ENCODE data around the gene MICA. TPM values are rescaled to one million over a fixed set of nuclear protein-coding genes. Genes with fewer than 3 reads are reported as not detected.

Gene MICA
- total RNA-seq, 2 experiments from 2014 or later = 9.9 to 15.3 TPM

- POLR2A ChIA-PET = no interaction called here
These were observed 9.5 kb upstream of the MICA start for GRCh38 chr6:31393932-31394331.

GRCh38 chr6:31394381-31394780 is 9.0 kb upstream of the MICA start:
- Histone ChIP-seq H3K79me2 (ENCODE audit: insufficient read depth, low read depth, low read length) (peaks cover 2% of the 10 kb centered on the region; the same call in 1 of the 2 replicates), H3K4me3 (ENCODE audit: low read depth, low read length, poor library complexity, severe bottlenecking) (no peak overlapping the region), H4K20me1 (ENCODE audit: insufficient read depth, low read length) (no peaks in the 10 kb centered on the region), H3K9me3 (ENCODE audit: low read length) (no peaks in the 10 kb centered on the region), H3K4me2 (ENCODE audit: low read length) (no peak overlapping the region), H3K9me2 (ENCODE audit: insufficient read depth, low read length) (no peaks in the 10 kb centered on the region), H3K4me1 (ENCODE audit: insufficient read depth, low read length, poor library complexity, severe bottlenecking) (no peaks in the 10 kb centered on the region), H3K27ac (ENCODE audit: low read depth, low read length, poor library complexity, severe bottlenecking) (no peak overlapping the region), H3K36me3 (ENCODE audit: insufficient read depth, low read length) (peaks cover 6% of the 10 kb centered on the region; the same call in 1 of the 2 replicates), H2AFZ (ENCODE audit: low read length) (no peak overlapping the region)
- DNase-seq (ENCODE audit: low spot score) = no peak
- POLR2A ChIA-PET = no interaction called here
- no TSS peak for BruUV-seq (replicated peaks)
- no peak for TF ChIP-seq EZH2phosphoT487 (IDR thresholded peaks at IDR 0.05; ENCODE audit: borderline replicate concordance, low read depth, low read length)
- TF ChIP-seq CTCF (conservative IDR thresholded peaks at IDR 0.05; ENCODE audit: low read length) = no peak
- intact Hi-C loops (cut with micrococcal nuclease; ENCODE audit: unreplicated experiment) = no loop called here
- CTCF ChIA-PET (ENCODE audit: unreplicated experiment) = no interaction called here

More at GRCh38 chr6:31393932-31394331, 9.5 kb upstream of the MICA start:
- Histone ChIP-seq H3K36me3 (ENCODE audit: insufficient read depth, low read length) (peaks cover 6% of the 10 kb centered on the region; the same call in 1 of the 2 replicates), H2AFZ (ENCODE audit: low read length) (no peak overlapping the region), H3K27ac (ENCODE audit: low read depth, low read length, poor library complexity, severe bottlenecking) (no peak overlapping the region), H3K9me2 (ENCODE audit: insufficient read depth, low read length) (no peaks in the 10 kb centered on the region), H3K4me1 (ENCODE audit: insufficient read depth, low read length, poor library complexity, severe bottlenecking) (no peaks in the 10 kb centered on the region), H3K79me2 (ENCODE audit: insufficient read depth, low read depth, low read length) (peaks cover 2% of the 10 kb centered on the region; the same call in 1 of the 2 replicates), H3K9me3 (ENCODE audit: low read length) (no peaks in the 10 kb centered on the region), H3K4me3 (ENCODE audit: low read depth, low read length, poor library complexity, severe bottlenecking) (no peak overlapping the region), H3K4me2 (ENCODE audit: low read length) (no peak overlapping the region), H4K20me1 (ENCODE audit: insufficient read depth, low read length) (no peaks in the 10 kb centered on the region)
- DNase-seq (ENCODE audit: low spot score) = no peak
- CTCF ChIA-PET (ENCODE audit: unreplicated experiment) = no interaction called here
- intact Hi-C loops (cut with micrococcal nuclease; ENCODE audit: unreplicated experiment) = no loop called here
- no peak for TF ChIP-seq EZH2phosphoT487 (IDR thresholded peaks at IDR 0.05; ENCODE audit: borderline replicate concordance, low read depth, low read length)
- no peak for TF ChIP-seq CTCF (conservative IDR thresholded peaks at IDR 0.05; ENCODE audit: low read length)
- no TSS peak for BruUV-seq (replicated peaks)

- no peak for DNase-seq (ENCODE audit: low spot score)
- no peaks in the 10 kb centered on the region for H3K4me1 ChIP-seq (ENCODE audit: insufficient read depth, low read length, poor library complexity, severe bottlenecking)
- TF ChIP-seq EZH2phosphoT487 (IDR thresholded peaks at IDR 0.05; ENCODE audit: borderline replicate concordance, low read depth, low read length) (no peak), CTCF (conservative IDR thresholded peaks at IDR 0.05; ENCODE audit: low read length) (no peak)
- no peak overlapping the region for H2AFZ ChIP-seq (ENCODE audit: low read length)
- peaks cover 6% of the 10 kb centered on the region; the same call in 1 of the 2 replicates for H3K36me3 ChIP-seq (ENCODE audit: insufficient read depth, low read length)
- intact Hi-C loops (cut with micrococcal nuclease; ENCODE audit: unreplicated experiment) = no loop called here
- no peaks in the 10 kb centered on the region for H3K9me2 ChIP-seq (ENCODE audit: insufficient read depth, low read length)
- no peaks in the 10 kb centered on the region for H3K9me3 ChIP-seq (ENCODE audit: low read length)
- H4K20me1 ChIP-seq (ENCODE audit: insufficient read depth, low read length) = no peaks in the 10 kb centered on the region
- H3K4me2 ChIP-seq (ENCODE audit: low read length) = no peak overlapping the region
- CTCF ChIA-PET (ENCODE audit: unreplicated experiment) = no interaction called here
- peaks cover 4% of the 10 kb centered on the region; the same call in 1 of the 2 replicates for H3K79me2 ChIP-seq (ENCODE audit: insufficient read depth, low read depth, low read length)
- POLR2A ChIA-PET = no interaction called here
- BruUV-seq (replicated peaks) = no TSS peak
- no peak overlapping the region for H3K27ac ChIP-seq (ENCODE audit: low read depth, low read length, poor library complexity, severe bottlenecking)
- no peak overlapping the region for H3K4me3 ChIP-seq (ENCODE audit: low read depth, low read length, poor library complexity, severe bottlenecking)
These were observed 7.6 kb upstream of the MICA start for GRCh38 chr6:31395832-31396231.
